BLaER1 (cell line): ENCODE results near the gene PPP1R3A.

ENCODE experiments used
- H3K27ac ChIP-seq: shearing (Covaris generic); formaldehyde crosslinking; 2 replicates; pipeline ENCODE4 v1.8.1; 2022
- H3K27me3 ChIP-seq: shearing (Covaris generic); formaldehyde crosslinking; 2 replicates; pipeline ENCODE4 v1.8.1; 2022
- H3K36me3 ChIP-seq: shearing (Covaris generic); formaldehyde crosslinking; 2 replicates; pipeline ENCODE4 v1.8.1; 2022
- H3K4me1 ChIP-seq: shearing (Covaris generic); formaldehyde crosslinking; 2 replicates; pipeline ENCODE4 v1.8.1; 2022
- H3K4me2 ChIP-seq: shearing (Covaris generic); formaldehyde crosslinking; 2 replicates; pipeline ENCODE4 v1.8.1; 2022
- H3K4me3 ChIP-seq: shearing (Covaris generic); formaldehyde crosslinking; 2 replicates; pipeline ENCODE4 v1.8.1; 2022
- H3K9ac ChIP-seq: shearing (Covaris generic); formaldehyde crosslinking; 2 replicates; pipeline ENCODE4 v1.8.1; 2022
- H3K9me3 ChIP-seq: shearing (Covaris generic); formaldehyde crosslinking; 2 replicates; pipeline ENCODE4 v1.8.1; 2022
- H4K20me1 ChIP-seq: shearing (Covaris generic); formaldehyde crosslinking; 2 replicates; pipeline ENCODE4 v1.8.1; 2022
- Cebpa-rat ChIP-seq: shearing (Covaris generic); IDR thresholded peaks from 2 replicates; pipeline ENCODE4 v1.8.1; 2022

PPP1R3A gene

GRCh38 chr7:113890331-113891030, 28.3 kb downstream of the PPP1R3A start:
- H3K4me2 ChIP-seq, result no peak overlapping the region
- H3K9ac ChIP-seq, result no peak overlapping the region

GRCh38 chr7:113883096-113883495, 35.7 kb downstream of the PPP1R3A start:
- H3K4me1 ChIP-seq, result no peaks in the 10 kb centered on the region
- no peaks in the 10 kb centered on the region for H4K20me1 ChIP-seq
- H3K9me3 ChIP-seq, result 0 out of 2 replicates have a peak, but pooled peaks cover 4% of the 10 kb centered on the region
- H3K4me2 ChIP-seq, result no peak overlapping the region
- H3K27ac ChIP-seq, result no peak overlapping the region
- H3K9ac ChIP-seq, result no peak overlapping the region
- no peak for TF ChIP-seq Cebpa-rat
- H3K27me3 ChIP-seq, result no peaks in the 10 kb centered on the region
- no peak overlapping the region for H3K4me3 ChIP-seq
- H3K36me3 ChIP-seq, result no peaks in the 10 kb centered on the region

More at GRCh38 chr7:113890331-113891030, 28.3 kb downstream of the PPP1R3A start:
- no peak for TF ChIP-seq Cebpa-rat
- 0 out of 2 replicates have a peak, but pooled peaks cover 4% of the 10 kb centered on the region for H3K9me3 ChIP-seq
- no peaks in the 10 kb centered on the region for H3K4me1 ChIP-seq
- H4K20me1 ChIP-seq, result no peaks in the 10 kb centered on the region
- H3K27ac ChIP-seq, result no peak overlapping the region
- no peaks in the 10 kb centered on the region for H3K36me3 ChIP-seq
- no peak overlapping the region for H3K4me3 ChIP-seq
- H3K27me3 ChIP-seq, result no peaks in the 10 kb centered on the region

GRCh38 chr7:113880559-113880958, 38.2 kb downstream of the PPP1R3A start:
- no peaks in the 10 kb centered on the region for H3K9me3 ChIP-seq
- H3K36me3 ChIP-seq, result no peaks in the 10 kb centered on the region
- TF ChIP-seq Cebpa-rat, result no peak
- H3K4me3 ChIP-seq, result no peak overlapping the region
- H3K4me1 ChIP-seq, result no peaks in the 10 kb centered on the region
- H3K9ac ChIP-seq, result no peak overlapping the region
- no peak overlapping the region for H3K27ac ChIP-seq
- H3K27me3 ChIP-seq, result no peaks in the 10 kb centered on the region
- H4K20me1 ChIP-seq, result no peaks in the 10 kb centered on the region
- no peak overlapping the region for H3K4me2 ChIP-seq

GRCh38 chr7:113878394-113878992, 40.3 kb downstream of the PPP1R3A start:
- Histone ChIP-seq H3K4me1 (no peaks in the 10 kb centered on the region), H4K20me1 (no peaks in the 10 kb centered on the region), H3K9ac (no peak overlapping the region), H3K27me3 (no peaks in the 10 kb centered on the region), H3K27ac (no peak overlapping the region), H3K9me3 (no peaks in the 10 kb centered on the region), H3K4me3 (no peak overlapping the region), H3K36me3 (no peaks in the 10 kb centered on the region), H3K4me2 (no peak overlapping the region)
- no peak for TF ChIP-seq Cebpa-rat

- H3K27ac ChIP-seq, result no peak overlapping the region
- no peak overlapping the region for H3K9ac ChIP-seq
- no peaks in the 10 kb centered on the region for H3K27me3 ChIP-seq
- no peaks in the 10 kb centered on the region for H3K4me1 ChIP-seq
- no peaks in the 10 kb centered on the region for H3K9me3 ChIP-seq
- no peaks in the 10 kb centered on the region for H4K20me1 ChIP-seq
- H3K4me2 ChIP-seq, result no peak overlapping the region
- H3K4me3 ChIP-seq, result no peak overlapping the region
- H3K36me3 ChIP-seq, result no peaks in the 10 kb centered on the region
- TF ChIP-seq Cebpa-rat, result no peak
These were observed 43.6 kb downstream of the PPP1R3A start for GRCh38 chr7:113875224-113875623.

GRCh38 chr7:113873554-113874151, 45.2 kb downstream of the PPP1R3A start:
- Histone ChIP-seq H3K9ac (no peak overlapping the region), H3K27ac (no peak overlapping the region), H3K4me2 (no peak overlapping the region), H3K36me3 (no peaks in the 10 kb centered on the region), H3K27me3 (no peaks in the 10 kb centered on the region), H3K4me3 (no peak overlapping the region), H3K4me1 (no peaks in the 10 kb centered on the region), H4K20me1 (no peaks in the 10 kb centered on the region), H3K9me3 (no peaks in the 10 kb centered on the region)
- TF ChIP-seq Cebpa-rat, result no peak

GRCh38 chr7:113872981-113873380, 45.8 kb downstream of the PPP1R3A start:
- no peaks in the 10 kb centered on the region for H3K9me3 ChIP-seq
- no peak overlapping the region for H3K4me2 ChIP-seq
- H3K4me3 ChIP-seq, result no peak overlapping the region
- no peaks in the 10 kb centered on the region for H3K36me3 ChIP-seq
- H3K9ac ChIP-seq, result no peak overlapping the region
- H4K20me1 ChIP-seq, result no peaks in the 10 kb centered on the region
- no peak overlapping the region for H3K27ac ChIP-seq
- TF ChIP-seq Cebpa-rat, result no peak
- no peaks in the 10 kb centered on the region for H3K27me3 ChIP-seq
- H3K4me1 ChIP-seq, result no peaks in the 10 kb centered on the region

GRCh38 chr7:113867325-113867724, 51.5 kb downstream of the PPP1R3A start:
- H3K27ac ChIP-seq, result no peak overlapping the region
- H3K4me3 ChIP-seq, result no peak overlapping the region
- H3K9me3 ChIP-seq, result no peaks in the 10 kb centered on the region
- no peak overlapping the region for H3K4me2 ChIP-seq
- H3K4me1 ChIP-seq, result no peaks in the 10 kb centered on the region
- no peak for TF ChIP-seq Cebpa-rat
- H3K36me3 ChIP-seq, result no peaks in the 10 kb centered on the region
- H3K27me3 ChIP-seq, result no peaks in the 10 kb centered on the region
- no peaks in the 10 kb centered on the region for H4K20me1 ChIP-seq
- no peak overlapping the region for H3K9ac ChIP-seq

GRCh38 chr7:113856010-113856409, 62.8 kb downstream of the PPP1R3A start:
- H3K4me3 ChIP-seq, result no peak overlapping the region
- no peaks in the 10 kb centered on the region for H3K27me3 ChIP-seq
- H4K20me1 ChIP-seq, result no peaks in the 10 kb centered on the region
- TF ChIP-seq Cebpa-rat, result no peak
- no peak overlapping the region for H3K9ac ChIP-seq
- H3K4me1 ChIP-seq, result no peaks in the 10 kb centered on the region
- H3K9me3 ChIP-seq, result no peaks in the 10 kb centered on the region
- H3K27ac ChIP-seq, result no peak overlapping the region
- H3K4me2 ChIP-seq, result no peak overlapping the region
- no peaks in the 10 kb centered on the region for H3K36me3 ChIP-seq

- Histone ChIP-seq H3K27ac (no peak overlapping the region), H3K27me3 (no peaks in the 10 kb centered on the region), H3K9ac (no peak overlapping the region), H3K4me1 (no peaks in the 10 kb centered on the region), H3K4me3 (no peak overlapping the region), H3K36me3 (no peaks in the 10 kb centered on the region), H3K4me2 (no peak overlapping the region), H3K9me3 (no peaks in the 10 kb centered on the region), H4K20me1 (no peaks in the 10 kb centered on the region)
- TF ChIP-seq Cebpa-rat, result no peak
These were observed 77.9 kb downstream of the PPP1R3A start for GRCh38 chr7:113840954-113841353.
